Embryonic facial prominence (tissue), 1 donor: ENCODE measurements around the gene MSS51.
"Not testable (repeated sequence)": the region's sequence is repeated elsewhere in the genome, so short reads cannot be mapped to it uniquely, and the experiment has no call there.

Source experiments
- DNase-seq: peaks from one replicate; pipeline ENCODE4 v3.0.0-alpha.2; 2016; ENCODE audit errors: extremely low spot score

MSS51 gene

DNA sequence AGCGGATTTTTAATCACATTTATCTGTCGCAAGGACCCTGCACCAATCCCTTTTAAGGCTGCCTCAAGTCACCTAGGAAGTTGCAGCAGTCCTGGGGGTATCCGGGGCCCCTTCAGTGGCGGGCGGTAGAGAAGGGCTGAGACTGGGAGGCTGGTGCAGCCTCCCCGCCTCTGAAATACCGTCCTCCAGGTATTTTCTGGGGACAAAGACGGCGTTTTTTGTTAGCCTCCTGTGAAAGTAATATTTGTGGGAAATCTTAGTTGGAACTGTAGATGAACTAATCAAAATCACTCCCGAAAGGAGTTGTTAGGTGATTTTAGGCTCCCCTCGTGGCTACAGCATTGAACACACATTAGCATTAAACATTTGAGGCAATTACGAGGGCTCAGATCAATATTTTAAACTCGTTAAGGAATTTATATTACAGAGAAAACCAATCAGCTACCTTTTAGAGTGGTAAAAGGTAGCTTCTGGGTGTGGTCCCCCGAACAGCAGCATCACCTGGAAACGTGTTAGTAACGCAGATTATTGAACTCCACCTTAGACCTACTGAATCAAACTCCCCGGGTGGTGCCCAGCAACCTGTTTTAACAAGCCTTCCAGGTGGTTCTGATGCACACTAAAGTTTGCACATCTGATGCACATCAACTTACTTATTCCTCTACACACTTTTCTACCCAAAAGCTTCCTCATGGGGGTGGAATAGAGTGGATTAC is 19.0 kb downstream of the MSS51 start:
- DNase-seq: no peak

DNA sequence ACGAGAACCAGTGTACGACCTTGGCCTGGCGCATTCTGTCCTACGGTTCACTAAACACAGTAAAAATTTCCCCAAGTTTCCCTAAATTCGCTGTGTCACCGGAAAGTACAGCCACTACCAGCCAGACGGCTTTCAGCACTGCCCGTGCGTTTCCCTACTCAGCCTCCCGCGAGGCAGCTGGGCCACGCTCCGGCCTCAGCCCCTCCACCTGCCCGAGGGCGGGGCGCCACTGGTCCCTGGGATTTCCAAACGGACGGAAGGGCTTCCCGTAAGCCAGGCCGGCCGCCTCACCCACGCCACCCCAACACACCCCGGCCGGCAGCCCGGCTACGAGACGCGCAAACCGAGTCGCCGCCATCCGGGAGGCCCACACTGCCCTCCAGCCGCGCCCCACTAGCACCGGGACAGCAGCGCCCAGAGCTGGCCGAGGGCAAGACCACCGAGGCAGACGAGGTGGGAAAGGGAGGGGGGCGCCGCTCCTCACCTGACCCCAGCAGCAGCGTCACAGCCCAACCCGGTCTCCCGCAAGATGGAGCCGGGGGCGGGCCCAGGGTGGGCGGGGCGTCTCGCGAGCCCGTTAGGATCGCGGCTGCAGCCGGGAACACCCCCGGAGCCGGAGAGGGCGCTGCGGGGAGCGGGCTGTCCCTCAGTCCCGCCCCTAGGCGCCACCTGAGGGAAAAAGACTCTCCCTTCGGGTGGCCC is 19.7 kb downstream of the MSS51 start, which contains the start of gene ANXA7:
TSS of gene ANXA7 (minus strand) at position 531 of the 702 bp plus-strand sequence. CDS start 13,202 bp downstream, outside the sequence.
- DNase-seq: peak; percentile 82

DNA sequence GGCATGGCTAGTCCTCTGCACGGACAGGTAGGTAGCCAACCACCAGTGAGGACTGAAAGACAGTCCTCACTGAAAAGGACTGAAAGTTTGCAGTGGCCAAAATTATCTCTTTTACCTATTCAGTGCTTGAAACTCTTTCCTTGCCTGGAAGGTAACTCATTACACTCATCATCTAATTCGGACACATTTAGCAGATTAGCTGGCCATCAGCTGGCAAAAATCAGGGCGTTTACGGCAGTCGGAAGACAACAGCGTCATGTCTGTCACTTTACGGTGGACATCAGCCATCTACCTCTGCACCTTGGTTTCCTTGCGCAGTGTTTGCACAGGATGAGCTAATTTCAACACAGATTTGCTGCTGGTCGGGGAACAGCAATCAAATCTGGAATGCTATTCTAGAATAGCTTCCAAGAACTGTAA is 20.2 kb downstream of the MSS51 start:
- DNase-seq: no peak

DNA sequence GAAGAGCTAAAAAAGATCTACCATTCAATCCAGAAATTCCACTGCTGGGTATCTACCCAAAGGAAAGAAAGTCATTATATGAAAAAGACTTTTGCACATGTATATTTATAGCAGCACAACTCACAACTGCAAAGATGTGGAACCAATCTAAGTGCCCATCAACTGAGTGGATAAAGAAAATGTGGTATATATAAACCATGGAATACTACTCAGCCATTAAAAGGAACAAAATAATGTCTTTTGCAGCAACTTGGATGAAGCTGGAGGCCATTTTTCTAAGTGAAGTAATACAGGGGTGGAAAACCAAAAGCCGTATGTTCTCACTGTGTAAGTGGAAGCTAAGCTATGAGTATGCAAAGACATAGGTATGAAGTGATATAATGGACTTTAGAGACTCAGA is 22.5 kb downstream of the MSS51 start:
- no peak for DNase-seq

DNA sequence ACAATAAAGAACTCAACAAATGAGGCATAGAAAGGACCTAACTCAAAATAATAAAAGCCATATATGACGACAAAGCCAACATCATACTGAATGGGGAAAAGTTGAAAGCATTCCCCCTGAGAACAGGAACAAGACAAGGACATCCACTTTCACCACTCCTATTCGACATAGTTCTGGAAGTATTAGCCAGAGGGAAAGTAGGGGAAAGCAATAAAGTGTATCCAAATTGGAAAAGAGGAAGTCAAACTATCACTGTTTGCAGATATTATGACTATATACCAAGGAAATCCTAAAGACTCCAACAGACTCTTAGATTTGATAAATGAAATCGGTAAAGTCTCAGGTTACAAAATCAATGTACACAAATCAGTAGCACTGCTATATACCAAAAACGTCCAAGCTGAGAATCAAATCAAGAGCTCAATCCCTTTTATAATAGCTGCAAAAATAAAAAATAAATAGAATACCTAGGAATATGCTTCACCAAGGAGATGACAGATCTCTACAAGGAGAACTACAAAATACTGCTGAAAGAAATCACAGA is 24.3 kb downstream of the MSS51 start:
- DNase-seq: no peak

DNA sequence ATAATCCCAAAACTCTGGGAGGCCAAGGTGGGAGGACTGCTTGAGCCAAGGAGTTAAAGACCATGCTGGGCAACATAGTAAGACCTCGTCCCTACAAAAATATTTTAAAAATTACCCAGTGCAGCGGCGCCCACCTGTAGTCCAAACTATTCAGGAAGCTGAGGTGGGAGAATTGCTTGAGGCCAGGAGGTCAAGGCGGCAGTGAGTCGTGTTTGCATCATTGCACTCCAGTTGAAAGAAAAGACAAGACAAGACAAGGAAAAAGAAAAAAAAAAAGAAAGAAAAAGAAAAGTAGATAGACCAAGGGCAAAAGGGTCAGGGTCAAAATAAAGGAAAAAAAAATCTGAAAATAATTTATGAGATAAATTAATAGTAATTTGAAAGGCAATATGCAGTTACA is 25.3 kb downstream of the MSS51 start:
- no peak for DNase-seq

DNA sequence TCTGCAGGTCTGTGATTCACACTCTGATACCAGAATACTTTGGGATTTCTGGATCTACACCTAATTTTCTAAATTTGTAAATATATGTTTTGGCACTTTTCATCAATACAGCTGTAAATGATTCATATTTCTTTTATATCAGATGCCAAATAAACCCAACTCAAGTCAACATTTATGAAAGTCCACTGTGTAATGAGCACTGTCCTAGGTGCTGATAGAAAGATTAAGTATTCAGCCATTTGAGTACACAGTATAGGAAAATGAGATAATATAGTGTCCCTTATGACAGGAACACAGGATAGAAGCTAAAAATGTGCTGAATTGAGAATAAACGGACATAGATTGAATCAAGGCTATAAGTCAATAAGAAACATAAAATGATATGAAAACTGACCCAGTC is 25.9 kb downstream of the MSS51 start:
- DNase-seq: no peak

DNA sequence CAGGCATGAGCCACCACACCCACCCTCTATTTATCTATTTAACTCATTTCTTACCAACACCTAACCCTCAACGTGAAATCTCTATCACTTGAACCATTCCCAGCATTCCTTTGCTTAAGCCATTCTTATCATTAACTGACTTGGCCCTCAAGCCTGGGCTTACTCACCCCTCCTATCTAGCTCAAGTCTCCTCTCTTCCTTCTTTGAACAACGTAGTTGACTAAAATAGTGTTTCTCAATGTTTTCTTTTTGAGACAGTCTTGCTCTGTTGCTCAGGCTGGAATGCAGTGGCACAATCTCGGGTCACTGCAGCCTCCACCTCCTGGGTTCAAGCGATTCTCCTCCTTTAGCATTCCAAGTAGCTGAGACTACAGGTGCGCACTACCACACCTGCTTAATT is 26.5 kb downstream of the MSS51 start:
- no peak for DNase-seq

DNA sequence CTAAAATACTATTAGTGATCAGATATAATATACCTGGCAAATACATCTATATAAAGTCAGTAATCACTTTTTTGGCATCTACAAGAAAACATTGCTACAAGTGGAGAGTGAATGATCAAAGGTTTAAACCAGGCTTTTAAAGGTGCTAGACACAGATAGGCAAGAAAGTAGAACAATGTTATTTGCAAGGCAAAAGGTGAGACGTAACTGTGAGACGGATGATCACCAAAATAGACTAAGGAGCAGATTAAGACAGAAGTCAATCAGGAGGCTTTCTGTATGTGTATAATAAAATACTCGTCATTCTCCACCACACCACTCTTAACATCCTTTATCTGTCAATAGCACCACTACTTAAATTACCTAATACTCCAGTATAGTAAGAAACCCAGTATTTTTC is 27.8 kb downstream of the MSS51 start:
- DNase-seq: no peak

DNA sequence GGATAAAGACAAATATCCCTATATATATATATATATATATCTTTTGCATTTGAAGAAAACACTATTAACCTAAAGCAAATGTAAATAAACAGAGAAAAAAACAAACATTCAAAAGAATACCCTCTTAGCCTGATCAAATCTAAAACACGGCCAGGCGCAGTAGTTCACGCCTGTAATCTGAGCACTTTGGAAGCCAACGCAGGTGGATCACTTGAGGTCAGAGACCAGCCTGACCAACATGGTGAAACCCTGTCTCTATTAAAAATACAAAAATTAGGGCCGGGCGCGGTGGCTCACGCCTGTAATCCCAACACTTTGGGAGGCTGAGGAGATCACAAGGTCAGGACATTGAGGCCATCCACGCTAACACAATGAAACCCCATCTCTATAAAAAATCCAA is 28.7 kb downstream of the MSS51 start:
- DNase-seq: no peak

GRCh38 chr10:73401636-73402035 is 31.7 kb downstream of the MSS51 start:
- no peak for DNase-seq

DNA sequence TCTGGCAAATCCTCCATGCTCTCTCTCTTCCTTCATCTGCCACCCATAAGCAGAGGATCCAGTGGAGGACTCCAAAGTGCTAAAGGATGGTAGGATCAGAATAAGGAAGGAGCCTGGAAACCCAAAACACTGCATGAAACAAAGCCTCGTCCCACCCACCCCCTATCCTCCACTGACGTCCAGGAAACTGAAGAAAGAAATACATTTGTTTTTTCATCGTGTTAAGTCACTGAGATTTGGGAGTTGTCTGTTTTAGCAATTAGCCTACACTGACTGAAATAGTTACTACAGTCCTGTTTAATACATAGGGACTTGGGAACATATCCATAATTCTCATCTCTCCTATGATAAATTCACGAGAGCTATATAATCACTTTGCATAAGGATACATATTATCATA is 34.3 kb downstream of the MSS51 start:
- DNase-seq: no peak

DNA sequence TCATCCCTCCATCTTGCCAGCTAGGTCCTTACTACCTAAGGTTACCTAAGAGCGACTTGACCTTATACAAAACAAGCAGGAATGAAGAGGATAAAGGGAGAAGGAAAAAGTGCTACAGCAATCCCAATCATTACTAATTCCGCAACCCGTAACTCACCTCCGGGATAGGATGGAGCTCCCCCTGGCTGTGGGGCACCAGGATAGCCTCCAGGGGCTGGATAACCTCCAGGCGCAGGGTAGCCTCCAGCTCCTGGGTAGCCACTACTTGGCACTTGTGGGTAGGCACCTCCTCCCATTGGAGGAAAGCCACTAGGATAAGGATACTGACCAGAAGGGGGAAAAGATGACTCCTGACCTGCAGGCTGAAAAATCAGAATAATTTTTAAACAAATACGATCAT is 35.3 kb downstream of the MSS51 start:
- DNase-seq: no peak

- DNase-seq: not testable (repeated sequence)
These were observed 39.0 kb downstream of the MSS51 start for GRCh38 chr10:73394325-73394724.

DNA sequence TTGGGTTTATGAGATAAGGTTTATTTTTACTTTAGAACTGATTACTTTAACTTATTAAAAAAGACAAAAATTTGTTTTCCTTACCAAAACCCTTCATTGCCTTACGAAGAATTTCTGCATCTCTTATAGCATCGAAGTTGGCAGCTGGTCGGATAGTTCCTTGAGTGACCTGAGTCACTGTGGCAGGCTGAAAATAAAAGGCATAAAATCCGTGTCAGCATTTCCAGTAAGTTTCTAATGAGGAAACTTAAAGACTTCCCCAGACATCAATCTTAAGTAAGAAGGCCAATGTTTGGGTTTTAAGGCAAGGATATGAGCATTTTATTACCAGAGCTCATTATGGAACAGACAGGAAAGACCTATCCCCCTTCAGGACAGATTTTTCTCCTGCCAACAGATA is 45.1 kb downstream of the MSS51 start:
- DNase-seq: no peak

- no peak for DNase-seq
These were observed 46.8 kb downstream of the MSS51 start for GRCh38 chr10:73386583-73386982.

DNA sequence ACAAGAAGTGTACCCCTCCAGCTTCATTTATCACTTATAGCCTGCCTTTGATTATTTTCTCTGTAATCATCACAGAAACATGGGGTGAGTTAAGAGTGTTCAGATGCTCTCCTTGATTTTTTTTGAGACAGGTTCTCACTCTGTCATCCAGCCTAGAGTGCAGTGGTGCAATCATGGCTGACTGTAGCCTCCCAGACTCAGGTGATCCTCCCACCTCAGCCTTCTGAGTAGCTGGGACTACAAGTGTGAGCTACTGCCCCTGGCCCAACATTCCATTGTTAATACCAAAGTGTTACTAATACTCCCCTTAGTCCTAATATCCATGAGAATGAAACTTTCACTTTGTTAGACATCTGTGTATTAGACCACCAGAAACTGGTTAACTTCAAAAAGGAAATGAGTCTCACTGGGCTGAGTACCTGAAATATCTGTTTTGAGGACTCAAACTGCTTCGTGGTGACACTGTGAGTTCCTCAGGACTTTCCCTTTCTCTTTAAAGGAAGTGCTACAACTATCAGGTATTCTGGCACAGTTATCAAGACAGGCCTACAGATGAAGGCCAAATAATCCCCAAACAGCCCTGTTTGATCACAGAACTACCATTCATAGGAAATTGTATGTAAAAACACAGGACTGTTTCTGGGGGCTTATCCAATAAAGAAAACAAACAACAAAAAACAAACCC is 54.2 kb downstream of the MSS51 start:
- DNase-seq: no peak

DNA sequence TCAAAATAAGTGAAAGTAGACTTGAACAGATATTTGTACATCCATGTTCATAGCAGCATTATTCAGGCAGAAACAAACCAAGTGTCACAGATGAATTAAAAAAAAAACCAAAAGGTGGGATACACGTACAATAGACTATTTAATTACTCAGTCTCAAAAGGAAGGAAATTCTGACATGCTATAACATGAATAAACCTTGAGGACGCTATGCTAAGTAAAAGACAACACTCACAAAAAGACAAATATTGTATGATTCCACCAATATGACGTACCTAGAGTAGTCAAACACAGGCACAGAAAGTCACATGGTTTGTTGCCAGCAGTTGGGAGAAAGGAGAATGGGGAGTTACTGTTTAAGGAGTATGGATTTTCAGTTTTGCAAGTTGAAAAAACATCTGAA is 56.7 kb downstream of the MSS51 start:
- no peak for DNase-seq
